K562 (cell line): ENCODE measurements around the gene FAM3C. TPM values are rescaled to one million over a fixed set of nuclear protein-coding genes. Genes with fewer than 3 reads are reported as not detected.
"Not testable (repeated sequence)": the region's sequence is repeated elsewhere in the genome, so short reads cannot be mapped to it uniquely, and the experiment has no call there.

ENCODE experiments used
- ARNT ChIP-seq, 2 experiments: fragments of 450-650 bp; IDR thresholded peaks; 2 replicates each; pipeline ENCODE4 v1.6.1; 2016; ENCODE audit warnings: mild to moderate bottlenecking in 1 of 2
- CREB3L1 ChIP-seq: fragments of 450-650 bp; IDR thresholded peaks from 2 replicates; pipeline ENCODE4 v1.6.1; 2014; ENCODE audit warnings: low read depth, mild to moderate bottlenecking, moderate library complexity, borderline replicate concordance
- ESRRA ChIP-seq: fragments of 450-650 bp; IDR thresholded peaks from 2 replicates; pipeline ENCODE4 v1.6.1; 2014; ENCODE audit warnings: low read depth, mild to moderate bottlenecking, moderate library complexity, borderline replicate concordance
- FOXJ2 ChIP-seq: fragments of 200-800 bp; sonication (Bioruptor generic); IDR thresholded peaks from 2 replicates; pipeline ENCODE4 v1.6.1; 2016; ENCODE audit warnings: missing genetic modification characterization, missing compliant biosample characterization
- NRF1 ChIP-seq, 2 experiments: fragments of 450-650 bp; IDR thresholded peaks in 1 of 2; conservative IDR thresholded peaks in 1 of 2; 2 replicates each; pipeline ENCODE4 v1.6.1; 2014; ENCODE audit warnings: mild to moderate bottlenecking in 2 of 2
- RBFOX2 ChIP-seq: fragments of 200-400 bp; formaldehyde crosslinking; IDR thresholded peaks from 2 replicates; pipeline ENCODE4 v1.6.1; 2017; ENCODE audit warnings: low read depth, mild to moderate bottlenecking, low read length, moderate library complexity
- RFX1 ChIP-seq: fragments of 450-650 bp; IDR thresholded peaks from 2 replicates; pipeline ENCODE4 v1.6.1; 2016; ENCODE audit warnings: mild to moderate bottlenecking, moderate library complexity
- TARDBP ChIP-seq: fragments of 450-650 bp; IDR thresholded peaks from 2 replicates; pipeline ENCODE4 v1.6.1; 2016
- ZBTB17 ChIP-seq: fragments of 450-650 bp; formaldehyde crosslinking; IDR thresholded peaks from 2 replicates; pipeline ENCODE4 v1.4.0; 2020; ENCODE audit warnings: mild to moderate bottlenecking
- ZBTB2 ChIP-seq: fragments of 450-650 bp; IDR thresholded peaks from 2 replicates; pipeline ENCODE4 v1.6.1; 2016; ENCODE audit warnings: antibody characterized with exemption
- ZBTB40 ChIP-seq, 2 experiments: fragments of 450-650 bp in 1 of 2; sonication (generic) in 1 of 2; formaldehyde crosslinking in 1 of 2; IDR thresholded peaks; 2 replicates each; pipeline versions ENCODE4 v1.7.1 to v1.9.0; 2016 to 2022; ENCODE audit warnings: inconsistent platforms in 1 of 2, mild to moderate bottlenecking in 1 of 2, missing genetic modification reagents in 1 of 2
- polyA plus RNA-seq, 8 experiments: library from polyadenylated mRNA; depleted of rRNA in 4 of 8; stranded (reverse) in 5 of 8; unstranded in 3 of 8; fragments of >200 nt; fragmentation: Nextera tagmentation in 2 of 8; fragmentation: Illumina TruSeq in 1 of 8; extraction: Ambion mirVana in 2 of 8; extraction: Trizol in 1 of 8; gene quantifications; 2 replicates each; pipeline versions ENCODE4 v1.2.1 to v1.2.3, GENCODE V29; 2011 to 2014; ENCODE audit warnings: inconsistent platforms in 1 of 8, missing spikeins in 1 of 8
- total RNA-seq, 7 experiments: library from RNA; depleted of rRNA in 6 of 7; stranded (reverse); fragments of >200 nt in 6 of 7; fragmentation: Illumina TruSeq in 2 of 7; extraction: Trizol in 2 of 7; gene quantifications; 2 replicates each; pipeline versions ENCODE4 v1.2.1 to v1.2.3, GENCODE V29; 2011 to 2021; ENCODE audit warnings: low replicate concordance in 1 of 7

Gene FAM3C
- total and polyA plus RNA-seq, 9 of the 15 experiments (the other 6 are each of a cell fraction or from before 2014, with no cell fraction given), result 10.6 to 42.6 (median 30.0) TPM

GRCh38 chr7:121438043-121438955 is 42.2 kb upstream of the FAM3C start (continued):
- TF ChIP-seq ZBTB40 (IDR thresholded peaks at IDR 0.05) (peak; percentile 68), RFX1 (peak; percentile 30; the same call in 1 of the 2 replicates), RBFOX2 (peak; percentile 46), ZBTB17 (peak; percentile 54; the same call in 1 of the 2 replicates), ESRRA (peak; percentile 82), FOXJ2 (tag) (peak; percentile 97), CREB3L1 (peak; percentile 49; the same call in 1 of the 2 replicates), ARNT (IDR thresholded peaks at IDR 0.05) (peak in 1 of 2 experiments; percentile 85; a peak in 1 of 4 replicates), ZBTB2 (peak; percentile 30; the same call in 1 of the 2 replicates), NRF1 (conservative IDR thresholded peaks at IDR 0.05 in 1 of 2, IDR thresholded peaks at IDR 0.05 in 1 of 2) (peak; percentile 50 to 60; a peak in 3 of 4 replicates), TARDBP (peak; percentile 87)
- TF ChIP-seq ZBTB40 (CRISPR knock-in tag; IDR thresholded peaks at IDR 0.05), result not testable (repeated sequence)
